IMR-90 (cell line): ENCODE measurements around the gene EXPH5. TPM values are rescaled to one million over a fixed set of nuclear protein-coding genes. Genes with fewer than 3 reads are reported as not detected.

Experiments used
- ATAC-seq: fragments of 200-7000 bp; cut with Tn5 transposase; 2 replicates; pipeline ENCODE4 v1.9.1; 2020; ENCODE audit warnings: low read depth, mild to moderate bottlenecking, moderate library complexity
- BruUV-seq: library from RNA; stranded (reverse); fragments of 400-500 nt; replicated peaks from 2 replicates; lab custom pipeline; 2021; lab: Mats Ljungman, UMichigan
- CTCF ChIA-PET: fragments of 300-600 bp; formaldehyde crosslinking; extraction: SDS; loops from one replicate; lab custom pipeline; 2021; ENCODE audit warnings: antibody characterized with exemption; lab: Yijun Ruan, JAX
- POLR2A ChIA-PET: fragments of 300-600 bp; sonication (Branson Sonifier 250); formaldehyde crosslinking; loops from one replicate; lab custom pipeline; 2022; ENCODE audit warnings: antibody characterized with exemption; ENCODE audit not compliant: unreplicated experiment; lab: Charles Lee
- DNase-seq: peaks from one replicate; pipeline ENCODE4 v3.0.0; 2013
- H2AFZ ChIP-seq: replicated peaks from 2 replicates; pipeline ENCODE3; 2013; ENCODE audit warnings: low read length, mild to moderate bottlenecking; ENCODE audit not compliant: poor library complexity
- H2AK5ac ChIP-seq: 2 replicates; pipeline ENCODE4 v1.6.1; 2013; ENCODE audit warnings: low read depth, low read length, inconsistent platforms
- H2AK9ac ChIP-seq: replicated peaks from 2 replicates; pipeline ENCODE3; 2013; ENCODE audit warnings: mild to moderate bottlenecking, low read depth, low read length, moderate library complexity; ENCODE audit not compliant: poor library complexity
- H2BK120ac ChIP-seq: 2 replicates; pipeline ENCODE4 v1.6.1; 2013; ENCODE audit warnings: low read depth, low read length, inconsistent platforms
- H2BK15ac ChIP-seq: 3 replicates; pipeline ENCODE4 v1.6.1; 2013; ENCODE audit warnings: low read depth, low read length, inconsistent platforms
- H2BK20ac ChIP-seq: 2 replicates; pipeline ENCODE4 v1.6.1; 2013; ENCODE audit warnings: low read depth, mild to moderate bottlenecking, inconsistent platforms, low read length, moderate library complexity
- H2BK5ac ChIP-seq: 2 replicates; pipeline ENCODE4 v1.6.1; 2013; ENCODE audit warnings: mild to moderate bottlenecking, low read depth, low read length, inconsistent platforms; ENCODE audit not compliant: poor library complexity, severe bottlenecking
- H3K14ac ChIP-seq: replicated peaks from 2 replicates; pipeline ENCODE4 v1.6.1; 2013; ENCODE audit warnings: low read depth, low read length, inconsistent platforms
- H3K18ac ChIP-seq: 2 replicates; pipeline ENCODE4 v1.6.1; 2013; ENCODE audit warnings: low read depth, low read length, control low read depth
- H3K23ac ChIP-seq: 2 replicates; pipeline ENCODE4 v1.6.1; 2013; ENCODE audit warnings: low read depth, low read length, inconsistent platforms
- H3K27ac ChIP-seq: 2 replicates; pipeline ENCODE4 v1.5.1; 2013; ENCODE audit warnings: mild to moderate bottlenecking, control low read depth, low read length; ENCODE audit not compliant: insufficient read depth
- H3K27me3 ChIP-seq: 2 replicates; pipeline ENCODE4 v1.6.1; 2013; ENCODE audit warnings: low read length; ENCODE audit not compliant: control insufficient read depth, insufficient read depth
- H3K36me3 ChIP-seq: 2 replicates; pipeline ENCODE4 v1.6.1; 2013; ENCODE audit warnings: low read length, mixed read lengths; ENCODE audit not compliant: control insufficient read depth, insufficient read depth
- H3K4ac ChIP-seq: 2 replicates; pipeline ENCODE4 v1.6.1; 2013; ENCODE audit warnings: low read depth, low read length, inconsistent platforms
- H3K4me1 ChIP-seq: 2 replicates; pipeline ENCODE4 v1.6.1; 2013; ENCODE audit warnings: low read length, mixed read lengths; ENCODE audit not compliant: control insufficient read depth, insufficient read depth
- H3K4me2 ChIP-seq: 2 replicates; pipeline ENCODE4 v1.6.1; 2013; ENCODE audit warnings: low read depth, mild to moderate bottlenecking, control low read depth, low read length, moderate library complexity
- H3K4me3 ChIP-seq: 2 replicates; pipeline ENCODE4 v1.5.1; 2013; ENCODE audit warnings: low read depth, mild to moderate bottlenecking, control low read depth, low read length, moderate library complexity; ENCODE audit not compliant: insufficient read depth
- H3K56ac ChIP-seq: 2 replicates; pipeline ENCODE4 v1.6.1; 2013; ENCODE audit warnings: low read length, inconsistent platforms; ENCODE audit not compliant: insufficient read depth; ENCODE audit errors: extremely low read depth
- H3K79me1 ChIP-seq, 2 experiments: 2 replicates each; pipeline ENCODE4 v1.6.1; 2013; ENCODE audit warnings: low read length in 2 of 2, inconsistent platforms in 1 of 2, low read depth in 1 of 2
- H3K9ac ChIP-seq: 2 replicates; pipeline ENCODE4 v1.6.1; 2013; ENCODE audit warnings: low read depth, low read length, control low read depth
- H3K9me1 ChIP-seq: 2 replicates; pipeline ENCODE4 v1.6.1; 2013; ENCODE audit warnings: low read length, inconsistent platforms; ENCODE audit not compliant: insufficient read depth
- H3K9me3 ChIP-seq: 2 replicates; pipeline ENCODE4 v1.6.1; 2013; ENCODE audit warnings: low read length; ENCODE audit not compliant: control insufficient read depth, insufficient read depth
- H4K20me1 ChIP-seq: 2 replicates; pipeline ENCODE4 v1.6.1; 2013; ENCODE audit warnings: low read length, inconsistent platforms; ENCODE audit not compliant: insufficient read depth
- H4K5ac ChIP-seq: 2 replicates; pipeline ENCODE4 v1.6.1; 2013; ENCODE audit warnings: mild to moderate bottlenecking, low read depth, low read length, control low read depth
- H4K8ac ChIP-seq, 2 experiments: 2 replicates each; pipeline ENCODE4 v1.6.1; 2013; ENCODE audit warnings: low read depth in 2 of 2, low read length in 2 of 2, control low read depth in 1 of 2, inconsistent platforms in 1 of 2
- H4K91ac ChIP-seq: 2 replicates; pipeline ENCODE4 v1.6.1; 2013; ENCODE audit warnings: low read depth, low read length, inconsistent platforms; ENCODE audit not compliant: insufficient read depth
- BHLHE40 ChIP-seq: fragments of 150-350 bp; IDR thresholded peaks from 2 replicates; pipeline ENCODE4 v1.6.1; 2016; ENCODE audit warnings: mild to moderate bottlenecking, low read depth, low read length
- CTCF ChIP-seq: conservative IDR thresholded peaks from 2 replicates; pipeline ENCODE4 v1.5.1; 2012; ENCODE audit warnings: mild to moderate bottlenecking, low read depth, low read length, improper control_type of control experiment
- FOS ChIP-seq: fragments of 150-350 bp; IDR thresholded peaks from 2 replicates; pipeline ENCODE4 v1.6.1; 2016; ENCODE audit warnings: low read depth, low read length
- MAZ ChIP-seq: IDR thresholded peaks from 2 replicates; pipeline ENCODE4 v1.6.1; 2012; ENCODE audit warnings: low read depth, mild to moderate bottlenecking, low read length, improper control_type of control experiment, moderate library complexity, borderline replicate concordance
- NFE2L2 ChIP-seq: fragments of 150-350 bp; IDR thresholded peaks from 2 replicates; pipeline ENCODE4 v1.6.1; 2016; ENCODE audit warnings: low read depth, mild to moderate bottlenecking, low read length
- POLR2A ChIP-seq: IDR thresholded peaks from 2 replicates; pipeline ENCODE4 v1.6.1; 2012; ENCODE audit warnings: mild to moderate bottlenecking, low read depth, low read length
- RAD21 ChIP-seq: IDR thresholded peaks from 2 replicates; pipeline ENCODE4 v1.6.1; 2012; ENCODE audit warnings: low read length, improper control_type of control experiment
- RCOR1 ChIP-seq: IDR thresholded peaks from 2 replicates; pipeline ENCODE4 v1.6.1; 2012; ENCODE audit warnings: mild to moderate bottlenecking, low read length, improper control_type of control experiment; ENCODE audit not compliant: insufficient replicate concordance
- RFX5 ChIP-seq: IDR thresholded peaks from 2 replicates; pipeline ENCODE4 v1.8.0; 2012; ENCODE audit warnings: low read depth, mild to moderate bottlenecking, low read length, moderate library complexity
- USF2 ChIP-seq: fragments of 150-350 bp; IDR thresholded peaks from 2 replicates; pipeline ENCODE4 v1.6.1; 2017; ENCODE audit warnings: mild to moderate bottlenecking, antibody characterized with exemption, low read length, low read depth
- WGBS, 2 experiments: methylation state at CpG; one replicate each; pipeline versions ENCODE4 v1.1.5 to v1.1.7; 2013; ENCODE audit warnings: missing lambda C conversion rate in 2 of 2; ENCODE audit not compliant: insufficient read length in 1 of 2; ENCODE audit errors: extremely low coverage in 2 of 2; 5-methylcytosine and 5-hydroxymethylcytosine counted together
- dilution Hi-C: fragments of 300-500 bp; cut with HindIII; formaldehyde crosslinking; loops from one replicate; pipeline ENCODE4 v1.14.3; 2018; ENCODE audit warnings: low sequenced_read_pairs; ENCODE audit not compliant: unreplicated experiment
- in situ Hi-C: fragments of 300-500 bp; cut with MboI; formaldehyde crosslinking; loops from 3 replicates; pipeline ENCODE4 v1.14.3; 2019; ENCODE audit warnings: low sequenced_read_pairs, inconsistent platforms, mixed read lengths
- intact Hi-C: fragments of 100-400 bp; cut with micrococcal nuclease; formaldehyde crosslinking; loops from 2 replicates; pipeline ENCODE4 v1.10.0; 2022
- polyA plus RNA-seq, 3 experiments: library from polyadenylated mRNA; depleted of rRNA; stranded (reverse); fragments of >200 nt; gene quantifications; 2 replicates each; pipeline ENCODE4 v1.2.3, GENCODE V29; 2012; ENCODE audit warnings: low replicate concordance in 1 of 3
- total RNA-seq: library from RNA; depleted of rRNA; stranded (reverse); fragments of >200 nt; gene quantifications from 2 replicates; pipeline ENCODE4 v1.2.3, GENCODE V29; 2012

EXPH5 gene
- total and polyA plus RNA-seq, 2 of the 4 experiments (the other 2 are of a cell fraction) = 0.05 to 0.72 TPM

- WGBS, 2 experiments = no CpG with 5 or more reads among the region's 4 CpGs
- ChIA-PET CTCF (no interaction called here), POLR2A (no interaction called here)
- Histone ChIP-seq H3K27me3 (peaks cover 11% of the 10 kb centered on the region), H2AFZ (no peak overlapping the region), H3K79me1 (no peaks in the 10 kb centered on the region), H2BK15ac (no peak overlapping the region), H2BK5ac (no peak overlapping the region), H3K14ac (no peak overlapping the region), H3K56ac (no peak overlapping the region), H3K9ac (no peak overlapping the region), H3K4me1 (no peaks in the 10 kb centered on the region; the same call in 1 of the 2 replicates), H3K36me3 (no peaks in the 10 kb centered on the region), H2BK120ac (no peak overlapping the region), H2BK20ac (no peak overlapping the region), H4K5ac (no peak overlapping the region), H4K91ac (no peak overlapping the region), H4K20me1 (no peaks in the 10 kb centered on the region), H3K18ac (no peak overlapping the region), H2AK9ac (no peak overlapping the region), H3K4me2 (no peak overlapping the region), H3K9me1 (no peaks in the 10 kb centered on the region), H3K4me3 (no peak overlapping the region), H4K8ac (no peak overlapping the region), H3K9me3 (no peaks in the 10 kb centered on the region), H3K27ac (no peak overlapping the region), H3K23ac (no peak overlapping the region), H3K4ac (no peak overlapping the region), H2AK5ac (no peak overlapping the region)
- DNase-seq (no peak), ATAC-seq (no peak)
- intact Hi-C loops = no loop called here
- TF ChIP-seq MAZ (no peak), FOS (no peak), POLR2A (no peak), USF2 (no peak), RAD21 (no peak), RFX5 (no peak), NFE2L2 (no peak), CTCF (no peak), BHLHE40 (no peak), RCOR1 (no peak)
- no TSS peak for BruUV-seq
- in situ Hi-C loops = no loop called here
- dilution Hi-C loops = no loop called here
Measured at GRCh38 chr11:108591893-108592292, 1.7 kb downstream of the EXPH5 start.
